Right hindlimb (tissue), 1 donor: ENCODE results near the gene TIMP1.
"Not testable (repeated sequence)": the region's sequence is repeated elsewhere in the genome, so short reads cannot be mapped to it uniquely, and the experiment has no call there.

ENCODE experiments used
- DNase-seq: peaks from one replicate; pipeline ENCODE4 v3.0.0-alpha.2; 2018

The TIMP1 gene

GRCh38 chrX:47574076-47574546, 8.1 kb upstream of the TIMP1 start:
- DNase-seq, result peak; percentile 45

DNA sequence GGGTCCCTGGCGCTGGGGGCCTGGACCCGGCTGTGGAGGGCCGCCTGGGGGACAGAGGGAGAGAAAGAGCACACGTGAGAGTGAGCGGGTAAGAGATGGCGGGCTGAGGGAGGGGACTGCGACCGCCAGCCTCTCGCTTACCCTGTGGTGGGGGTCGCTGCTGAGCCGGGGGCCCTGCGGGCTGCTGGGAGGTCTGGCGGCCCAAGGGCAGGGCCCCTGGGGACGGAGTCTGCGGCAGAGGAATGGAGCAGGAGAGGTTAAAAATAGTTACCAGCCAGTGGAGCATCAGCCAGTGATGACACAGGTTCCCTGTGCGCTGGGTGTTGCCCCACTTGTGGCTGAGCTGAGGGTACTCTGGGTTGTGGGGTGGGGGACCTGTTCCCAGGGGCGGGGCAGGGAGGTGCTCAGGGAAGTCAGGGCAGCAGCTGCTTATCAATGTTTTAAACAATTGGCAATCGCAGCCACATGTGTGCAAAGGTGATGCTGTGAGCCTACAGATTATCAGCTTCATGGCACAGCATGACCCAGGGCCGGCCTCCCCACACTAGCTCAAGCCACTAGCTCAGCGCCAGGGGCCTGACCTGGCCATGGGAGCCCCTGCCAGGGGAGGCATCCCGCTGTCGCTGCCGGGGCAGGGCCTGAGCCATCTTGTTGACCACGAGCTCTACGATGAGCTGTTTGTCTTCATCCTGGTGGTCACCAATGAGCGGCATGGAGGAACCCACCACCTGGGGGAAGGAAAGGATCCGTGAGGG, 7.5 kb upstream of the TIMP1 start:
- DNase-seq, result peak; percentile 29

GRCh38 chrX:47576021-47576898, 6.0 kb upstream of the TIMP1 start:
- no peak for DNase-seq

DNA sequence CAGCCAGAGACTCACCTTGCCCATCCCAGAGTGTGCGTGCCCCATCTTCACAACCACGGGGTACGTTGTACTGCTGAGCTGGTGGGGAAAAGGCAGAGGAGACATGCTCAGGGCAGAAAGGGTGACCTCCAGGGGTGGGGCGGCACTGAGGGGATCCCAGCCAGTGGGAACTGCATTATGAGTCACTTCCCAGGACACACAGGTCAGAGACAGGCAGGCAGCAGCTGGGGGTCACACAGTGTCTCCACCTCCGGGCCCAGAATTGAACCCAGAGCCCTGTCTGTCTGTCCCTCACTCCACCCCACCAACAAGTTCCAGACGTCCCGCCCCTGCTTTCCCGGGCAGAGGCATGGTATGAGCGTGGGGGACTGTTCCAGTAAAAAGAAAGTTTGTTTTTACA, 4.8 kb upstream of the TIMP1 start:
- no peak for DNase-seq

- DNase-seq, result no peak
These were observed 4.3 kb upstream of the TIMP1 start for GRCh38 chrX:47577901-47578300.

DNA sequence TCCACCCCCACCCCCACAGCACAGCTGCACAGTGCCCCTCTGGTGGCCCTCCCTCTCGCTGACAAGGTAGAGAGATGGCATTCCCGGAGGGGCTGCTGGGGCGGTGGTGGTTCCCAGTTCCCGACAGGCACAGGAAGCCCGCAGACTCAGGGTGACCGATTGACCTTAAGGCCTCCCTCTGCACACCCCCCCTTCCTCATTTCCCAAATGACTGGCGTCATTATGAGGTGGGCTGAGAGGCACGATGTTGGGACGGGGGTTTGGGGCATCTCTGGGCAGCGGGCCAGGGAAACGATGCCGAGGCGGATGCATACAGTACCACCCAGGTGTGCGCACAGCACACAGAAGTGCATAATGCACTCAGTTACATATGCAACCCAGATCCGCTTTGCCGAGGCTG, 3.5 kb upstream of the TIMP1 start:
- DNase-seq, result no peak

- DNase-seq, result no peak
These were observed 2.7 kb upstream of the TIMP1 start for GRCh38 chrX:47579537-47579936.

GRCh38 chrX:47583240-47583861, 1.1 kb downstream of the TIMP1 start:
- DNase-seq, result no peak

DNA sequence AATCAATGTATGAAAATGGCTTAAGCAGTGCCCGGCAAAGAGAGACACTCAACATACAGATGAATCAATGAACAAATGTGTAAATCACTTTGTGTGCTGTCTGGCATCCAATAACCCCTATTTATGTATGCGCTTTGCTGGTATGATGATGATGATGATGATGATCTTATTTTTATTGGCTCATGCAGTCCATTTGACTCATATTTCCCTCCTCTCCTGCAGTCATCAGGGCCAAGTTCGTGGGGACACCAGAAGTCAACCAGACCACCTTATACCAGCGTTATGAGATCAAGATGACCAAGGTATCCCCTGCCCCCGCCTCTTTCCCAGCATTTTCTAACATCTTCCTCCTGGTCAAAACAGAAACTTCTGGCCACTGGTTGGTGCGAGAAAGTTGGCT, 2.5 kb downstream of the TIMP1 start:
- DNase-seq, result no peak

GRCh38 chrX:47585273-47585672, 3.0 kb downstream of the TIMP1 start:
- no peak for DNase-seq

GRCh38 chrX:47586043-47586787, 4.0 kb downstream of the TIMP1 start:
- no peak for DNase-seq

DNA sequence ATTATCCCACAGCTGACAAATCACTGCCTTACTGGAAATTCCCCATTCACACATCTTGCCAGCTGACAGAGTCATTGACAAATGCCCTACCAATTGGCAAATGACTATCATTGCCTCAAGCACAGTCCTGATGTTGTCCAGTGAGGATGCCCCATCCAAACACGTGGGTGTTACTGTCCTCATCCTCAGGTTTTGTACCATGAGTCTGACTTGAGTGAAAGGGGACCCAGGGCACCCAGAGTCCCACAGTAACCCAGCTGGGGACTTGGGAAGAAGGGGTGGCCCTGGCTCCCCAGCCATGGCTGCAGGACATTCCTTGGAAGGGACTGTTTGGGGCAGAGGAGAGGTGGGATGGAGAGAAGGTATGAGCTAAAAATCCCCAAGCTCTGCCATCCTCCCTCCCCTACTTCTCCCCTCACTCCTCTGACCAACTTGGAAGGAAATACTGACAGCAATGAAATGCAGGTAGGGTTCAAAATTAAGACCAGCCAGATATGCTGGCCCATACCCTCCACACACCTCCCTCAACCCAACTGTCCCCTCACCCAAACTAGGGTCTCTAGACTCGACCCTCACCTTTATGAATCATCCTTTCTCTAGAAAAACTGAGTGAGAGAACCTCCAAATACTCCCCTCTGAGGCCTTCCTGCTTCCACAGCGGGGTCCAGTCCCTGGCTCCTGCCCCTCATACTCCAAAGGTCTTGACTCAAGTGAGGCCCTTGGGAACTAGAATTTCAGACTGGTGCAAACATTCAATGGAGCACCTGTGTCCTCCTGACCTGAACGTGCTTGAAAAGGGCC, 5.1 kb downstream of the TIMP1 start:
- DNase-seq, result no peak

DNA sequence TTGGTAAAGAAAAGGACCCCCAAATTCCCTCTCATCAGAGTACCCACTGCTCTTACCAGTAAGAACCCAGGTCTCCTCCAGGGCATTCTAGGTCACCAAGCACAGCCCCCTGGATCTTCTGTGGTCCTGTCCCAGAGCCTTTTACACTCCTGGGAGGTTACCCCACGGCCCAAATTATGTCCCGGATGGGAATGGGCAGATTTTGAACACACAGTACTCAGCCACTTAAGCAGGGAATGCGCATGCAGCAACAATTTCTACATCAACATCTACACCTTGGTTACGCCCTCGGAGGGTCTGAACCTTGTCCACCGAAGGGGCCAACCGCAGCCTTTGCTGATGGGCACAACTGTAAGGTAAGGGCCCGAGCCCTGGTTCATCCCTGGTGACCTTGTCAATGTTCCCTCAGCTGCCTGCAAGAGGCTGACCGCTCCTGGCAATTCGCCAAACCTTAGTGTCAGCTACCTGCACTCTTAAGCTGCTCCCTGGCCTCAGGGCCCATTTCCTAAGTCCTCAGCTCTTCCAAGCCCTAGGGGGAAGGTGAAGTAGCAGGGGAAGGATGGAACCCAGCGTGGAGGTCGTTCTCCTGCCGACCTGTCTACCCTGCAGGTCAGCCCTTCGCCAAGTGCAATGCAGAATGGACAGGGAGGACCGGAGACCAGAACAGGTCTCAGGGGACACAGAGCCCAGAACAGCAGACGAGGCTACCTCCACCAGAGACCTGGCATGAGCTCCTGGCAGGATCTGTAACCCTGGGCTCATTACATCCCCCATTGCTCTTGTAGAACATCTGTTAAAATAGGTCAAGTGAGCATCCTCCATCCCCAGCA, 5.9 kb downstream of the TIMP1 start:
- DNase-seq, result no peak

- DNase-seq, result no peak
These were observed 8.7 kb downstream of the TIMP1 start for GRCh38 chrX:47590984-47591383.

DNA sequence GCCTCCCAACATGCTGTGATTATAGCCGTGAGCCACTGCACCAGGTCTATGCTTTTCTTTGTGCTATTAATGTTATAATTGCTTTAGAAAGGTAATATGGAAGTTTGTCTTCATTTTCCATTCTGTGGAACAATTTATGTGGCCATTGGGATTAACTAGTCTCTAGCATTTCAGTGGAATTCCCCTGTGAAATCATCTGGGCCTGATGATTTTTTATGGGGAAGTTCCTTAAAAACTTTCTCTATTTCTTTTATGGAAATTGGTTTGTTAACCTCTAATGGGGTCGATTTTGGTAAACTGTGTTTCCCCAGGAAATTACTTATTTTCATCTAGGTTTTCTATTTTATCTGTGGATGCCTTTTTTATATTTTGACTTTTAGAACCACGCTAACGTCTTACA, 11.3 kb downstream of the TIMP1 start:
- DNase-seq, result no peak

GRCh38 chrX:47595716-47596251, 13.5 kb downstream of the TIMP1 start:
- no peak for DNase-seq

DNA sequence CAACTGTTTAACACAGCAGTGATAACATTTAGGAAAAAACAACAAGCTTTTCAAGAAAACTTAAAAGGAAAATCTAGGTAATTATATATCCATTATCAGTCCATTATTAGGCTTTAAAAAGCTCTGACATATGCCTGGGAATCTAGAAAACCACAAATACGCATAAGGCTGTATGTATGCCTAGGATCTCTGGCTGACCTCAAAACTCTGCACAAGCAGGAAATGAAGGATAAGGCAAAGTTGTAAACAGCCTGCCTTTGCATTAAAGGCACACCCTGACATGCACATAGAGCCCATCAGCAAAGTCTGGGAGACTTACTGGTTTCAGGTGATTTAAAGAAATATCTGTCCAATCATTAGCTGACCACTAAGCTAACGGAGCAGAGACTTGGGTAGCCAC, 14.0 kb downstream of the TIMP1 start:
- DNase-seq, result no peak

GRCh38 chrX:47597222-47597621, 15.0 kb downstream of the TIMP1 start:
- DNase-seq, result no peak

DNA sequence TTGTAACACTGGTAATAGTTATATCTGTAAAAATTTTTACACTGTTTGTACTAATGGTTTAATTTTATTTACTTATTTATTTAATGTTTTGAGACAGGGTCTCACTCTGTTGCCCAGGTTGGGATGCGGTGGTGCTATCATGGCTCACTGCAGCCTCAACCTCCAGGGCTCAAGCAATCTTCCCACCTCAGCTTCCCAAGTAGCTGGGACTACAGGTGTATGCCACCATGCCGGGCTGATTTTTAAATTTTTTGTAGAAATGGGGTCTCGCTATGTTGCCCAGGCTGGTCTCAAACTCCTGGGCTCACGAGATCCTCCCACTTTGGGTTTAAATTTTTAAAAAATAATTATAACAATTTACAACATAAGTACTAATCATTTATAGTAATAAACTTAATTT, 20.9 kb downstream of the TIMP1 start:
- DNase-seq, result not testable (repeated sequence)

DNA sequence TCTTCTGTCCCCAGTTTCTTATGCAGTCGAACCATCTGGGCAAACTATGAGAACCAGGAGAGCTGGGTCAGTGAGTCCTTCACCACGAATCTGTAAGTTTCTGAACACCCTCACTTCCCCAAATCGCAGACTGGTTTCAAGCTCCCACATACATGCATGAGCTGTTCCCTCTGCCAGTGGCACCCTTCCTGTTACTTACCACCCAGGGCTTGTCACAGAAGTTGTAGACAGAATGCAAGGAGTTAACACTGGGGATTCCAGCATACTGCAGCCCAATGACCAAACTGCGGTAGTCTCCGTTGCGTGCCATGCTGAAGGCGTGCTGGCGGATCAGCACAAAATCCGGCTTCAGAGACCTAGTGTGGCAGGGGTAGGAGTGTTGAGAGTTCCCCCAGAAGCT, 22.8 kb downstream of the TIMP1 start:
- DNase-seq, result no peak

- no peak for DNase-seq
These were observed 24.9 kb downstream of the TIMP1 start for GRCh38 chrX:47607091-47607490.
